H9 (cell line): Measurements from ENCODE around the gene SDK2. TPM values are rescaled to one million over a fixed set of nuclear protein-coding genes. Genes with fewer than 3 reads are reported as not detected.

ENCODE experiments used
- DNase-seq: peaks from one replicate; pipeline ENCODE4 v3.0.0-alpha.2; 2017
- H2AFZ ChIP-seq: one replicate; pipeline ENCODE4 v1.6.1; 2013; ENCODE audit warnings: mild to moderate bottlenecking, low read length, control low read depth, moderate library complexity
- H2AK5ac ChIP-seq: 2 replicates; pipeline ENCODE4 v1.6.1; 2013; ENCODE audit warnings: low read length, control low read depth, mixed read lengths; ENCODE audit not compliant: insufficient read length
- H2BK120ac ChIP-seq: one replicate; pipeline ENCODE4 v1.6.1; 2013; ENCODE audit warnings: low read depth, mild to moderate bottlenecking, low read length, control low read depth, inconsistent platforms; ENCODE audit not compliant: poor library complexity, severe bottlenecking
- H2BK12ac ChIP-seq: 2 replicates; pipeline ENCODE4 v1.6.1; 2013; ENCODE audit warnings: low read length, control low read depth, mixed read lengths, low read depth; ENCODE audit not compliant: insufficient read length
- H2BK15ac ChIP-seq: 2 replicates; pipeline ENCODE4 v1.6.1; 2013; ENCODE audit warnings: low read depth, low read length, control low read depth
- H2BK20ac ChIP-seq: one replicate; pipeline ENCODE4 v1.6.1; 2013; ENCODE audit warnings: low read depth, mild to moderate bottlenecking, low read length, control low read depth, inconsistent platforms; ENCODE audit not compliant: poor library complexity, severe bottlenecking
- H2BK5ac ChIP-seq: 2 replicates; pipeline ENCODE4 v1.6.1; 2013; ENCODE audit warnings: low read length, control low read depth, mixed read lengths; ENCODE audit not compliant: insufficient read length
- H3K14ac ChIP-seq: 2 replicates; pipeline ENCODE4 v1.6.1; 2013; ENCODE audit warnings: low read length, control low read depth; ENCODE audit not compliant: insufficient read depth
- H3K18ac ChIP-seq: 2 replicates; pipeline ENCODE4 v1.6.1; 2013; ENCODE audit warnings: low read depth, mild to moderate bottlenecking, mixed read lengths, low read length, control low read depth; ENCODE audit not compliant: insufficient read length
- H3K23ac ChIP-seq: 2 replicates; pipeline ENCODE4 v1.6.1; 2013; ENCODE audit warnings: low read length, control low read depth, mixed read lengths, low read depth; ENCODE audit not compliant: insufficient read length
- H3K23me2 ChIP-seq: 2 replicates; pipeline ENCODE4 v1.6.1; 2013; ENCODE audit warnings: low read depth, mild to moderate bottlenecking, mixed read lengths, low read length, control low read depth; ENCODE audit not compliant: insufficient read length, poor library complexity, severe bottlenecking
- H3K27ac ChIP-seq: 2 replicates; pipeline ENCODE4 v1.5.1; 2013; ENCODE audit warnings: low read length, control low read depth, mixed read lengths, low read depth; ENCODE audit not compliant: insufficient read length
- H3K27me3 ChIP-seq: 2 replicates; pipeline ENCODE4 v1.6.1; 2013; ENCODE audit warnings: low read length, control low read depth, inconsistent platforms; ENCODE audit not compliant: insufficient read depth
- H3K4ac ChIP-seq: 2 replicates; pipeline ENCODE4 v1.6.1; 2013; ENCODE audit warnings: low read depth, mild to moderate bottlenecking, control low read depth, inconsistent platforms, low read length, moderate library complexity
- H3K4me1 ChIP-seq: 2 replicates; pipeline ENCODE4 v1.6.1; 2013; ENCODE audit warnings: low read length, control low read depth, inconsistent platforms; ENCODE audit not compliant: insufficient read depth
- H3K4me2 ChIP-seq: 2 replicates; pipeline ENCODE4 v1.6.1; 2013; ENCODE audit warnings: low read length, control low read depth, mixed read lengths; ENCODE audit not compliant: insufficient read length, insufficient read depth
- H3K56ac ChIP-seq: 2 replicates; pipeline ENCODE4 v1.6.1; 2013; ENCODE audit warnings: low read depth, mild to moderate bottlenecking, mixed read lengths, low read length, control low read depth; ENCODE audit not compliant: insufficient read length
- H3K79me1 ChIP-seq: 2 replicates; pipeline ENCODE4 v1.6.1; 2013; ENCODE audit warnings: low read depth, mild to moderate bottlenecking, moderate library complexity, low read length, control low read depth, inconsistent platforms; ENCODE audit not compliant: insufficient read depth, poor library complexity, severe bottlenecking
- H3K79me2 ChIP-seq: 2 replicates; pipeline ENCODE4 v1.6.1; 2013; ENCODE audit warnings: low read length, control low read depth, inconsistent platforms; ENCODE audit not compliant: insufficient read depth
- H3K9ac ChIP-seq: 2 replicates; pipeline ENCODE4 v1.6.1; 2013; ENCODE audit warnings: low read length, control low read depth, mixed read lengths; ENCODE audit not compliant: insufficient read length; ENCODE audit errors: extremely low read depth
- H3K9me3 ChIP-seq: one replicate; pipeline ENCODE4 v1.6.1; 2013; ENCODE audit warnings: low read depth, low read length, inconsistent platforms; ENCODE audit not compliant: control insufficient read depth
- H3T11ph ChIP-seq: one replicate; pipeline ENCODE4 v1.6.1; 2013; ENCODE audit warnings: mild to moderate bottlenecking, low read length, control low read depth, inconsistent platforms
- H4K20me1 ChIP-seq: one replicate; pipeline ENCODE4 v1.6.1; 2013; ENCODE audit not compliant: control insufficient read depth, insufficient read length, insufficient read depth
- H4K5ac ChIP-seq: 2 replicates; pipeline ENCODE4 v1.6.1; 2013; ENCODE audit warnings: low read depth, mild to moderate bottlenecking, mixed read lengths, low read length, control low read depth; ENCODE audit not compliant: insufficient read length
- H4K8ac ChIP-seq: replicated peaks from 2 replicates; pipeline ENCODE4 v1.6.1; 2013; ENCODE audit warnings: low read length, control low read depth, mixed read lengths, low read depth; ENCODE audit not compliant: insufficient read length
- H4K91ac ChIP-seq: 2 replicates; pipeline ENCODE4 v1.6.1; 2013; ENCODE audit warnings: low read depth, mild to moderate bottlenecking, moderate library complexity, mixed read lengths, low read length, control low read depth; ENCODE audit not compliant: insufficient read length
- H3K27ac Mint-ChIP-seq, 3 experiments: 2 replicates in 2 of 3; 3 replicates in 1 of 3; pipeline ENCODE4 v1.8.0; 2020 to 2021; ENCODE audit warnings: mixed read lengths in 3 of 3, mild to moderate bottlenecking in 1 of 3, moderate library complexity in 1 of 3
- H3K27me3 Mint-ChIP-seq: 2 replicates; pipeline ENCODE4 v1.8.0; 2021; ENCODE audit warnings: low read depth, mild to moderate bottlenecking, moderate library complexity, mixed read lengths
- H3K36me3 Mint-ChIP-seq, 3 experiments: 2 replicates in 2 of 3; 3 replicates in 1 of 3; pipeline ENCODE4 v1.8.0; 2020 to 2021; ENCODE audit warnings: low read depth in 3 of 3, mixed read lengths in 3 of 3; ENCODE audit not compliant: insufficient read depth in 1 of 3
- H3K4me1 Mint-ChIP-seq, 2 experiments: 2 replicates each; pipeline ENCODE4 v1.8.0; 2020; ENCODE audit warnings: mixed read lengths in 2 of 2
- H3K4me3 Mint-ChIP-seq, 2 experiments: 2 replicates in 1 of 2; 3 replicates in 1 of 2; pipeline ENCODE4 v1.8.0; 2020 to 2021; ENCODE audit warnings: mild to moderate bottlenecking in 2 of 2, mixed read lengths in 2 of 2, moderate library complexity in 1 of 2
- H3K9me3 Mint-ChIP-seq, 2 experiments: 2 replicates in 1 of 2; 3 replicates in 1 of 2; pipeline ENCODE4 v1.8.0; 2020; ENCODE audit warnings: mild to moderate bottlenecking in 2 of 2, mixed read lengths in 2 of 2, moderate library complexity in 1 of 2
- WGBS: extraction: QIAGEN DNeasy Blood & Tissue Kit; methylation state at CpG from one replicate; pipeline ENCODE4 v1.1.7; 2013; ENCODE audit warnings: missing lambda C conversion rate, low lambda C conversion rate, mixed read lengths; ENCODE audit not compliant: insufficient read length; ENCODE audit errors: extremely low coverage; 5-methylcytosine and 5-hydroxymethylcytosine counted together
- total RNA-seq: library from RNA; stranded (reverse); gene quantifications from 2 replicates; pipeline ENCODE4 v1.2.1, GENCODE V29; 2021
- TF ChIP-seq, protein P1 (sequence below): fragments of 200-600 bp; sonication (generic); conservative IDR thresholded peaks from 3 replicates; pipeline ENCODE4 v1.8.0; 2021; ENCODE audit warnings: antibody characterized with exemption, mild to moderate bottlenecking

SDK2 gene
- total RNA-seq, 1 experiment from 2014 or later = 9.1 TPM

DNA sequence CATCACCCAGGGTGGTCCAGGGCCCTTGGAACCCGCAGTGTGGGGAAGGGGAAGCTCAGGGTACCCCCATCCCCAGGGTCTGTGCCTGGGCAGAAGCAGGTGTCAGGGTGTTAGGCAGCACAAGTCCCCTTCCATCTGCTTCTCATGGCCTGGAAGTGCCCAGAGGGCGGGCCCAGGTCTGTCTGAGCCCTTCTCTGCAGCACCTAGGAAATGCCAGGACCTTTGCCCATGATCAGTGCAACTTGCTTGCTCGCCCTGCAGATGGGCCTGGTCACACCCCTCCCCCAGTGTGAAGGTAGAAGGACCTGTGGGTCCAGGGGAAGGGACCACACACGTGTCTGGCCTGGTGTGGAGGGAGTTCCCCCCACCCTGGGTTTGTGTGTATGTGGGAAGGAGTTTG, 174.9 kb downstream of the SDK2 start:
- H4K20me1 ChIP-seq = no peaks in the 10 kb centered on the region
- H3K27ac Mint-ChIP-seq = no peak overlapping the region
- no peak overlapping the region for H3K4me3 Mint-ChIP-seq
- H3K23me2 ChIP-seq = no peaks in the 10 kb centered on the region
- no peak overlapping the region for H3K56ac ChIP-seq
- no peak overlapping the region for H3K18ac ChIP-seq
- no peak overlapping the region for H4K5ac ChIP-seq
- H3T11ph ChIP-seq = no peak overlapping the region
- no peaks in the 10 kb centered on the region for H3K79me1 ChIP-seq
- no peak overlapping the region for H2AK5ac ChIP-seq
- H3K4me1 ChIP-seq = no peaks in the 10 kb centered on the region
- no peak for DNase-seq
- H2BK20ac ChIP-seq = no peak overlapping the region
- H3K9me3 Mint-ChIP-seq = peaks cover 5 to 7% of the 10 kb centered on the region in 2 experiments
- no peak overlapping the region for H2BK15ac ChIP-seq
- no peaks in the 10 kb centered on the region for H3K9me3 ChIP-seq
- no peak overlapping the region for H2BK5ac ChIP-seq
- peaks cover 2 to 9% (median 4%) of the 10 kb centered on the region in 3 experiments for H3K36me3 Mint-ChIP-seq
- no peak overlapping the region for H3K27ac ChIP-seq
- no peak overlapping the region for H3K4me2 ChIP-seq
- no peak overlapping the region; the same call in 1 of the 2 replicates for H3K14ac ChIP-seq
- H2BK120ac ChIP-seq = no peak overlapping the region
- no peak overlapping the region for H4K91ac ChIP-seq
- TF ChIP-seq, protein P1, sequence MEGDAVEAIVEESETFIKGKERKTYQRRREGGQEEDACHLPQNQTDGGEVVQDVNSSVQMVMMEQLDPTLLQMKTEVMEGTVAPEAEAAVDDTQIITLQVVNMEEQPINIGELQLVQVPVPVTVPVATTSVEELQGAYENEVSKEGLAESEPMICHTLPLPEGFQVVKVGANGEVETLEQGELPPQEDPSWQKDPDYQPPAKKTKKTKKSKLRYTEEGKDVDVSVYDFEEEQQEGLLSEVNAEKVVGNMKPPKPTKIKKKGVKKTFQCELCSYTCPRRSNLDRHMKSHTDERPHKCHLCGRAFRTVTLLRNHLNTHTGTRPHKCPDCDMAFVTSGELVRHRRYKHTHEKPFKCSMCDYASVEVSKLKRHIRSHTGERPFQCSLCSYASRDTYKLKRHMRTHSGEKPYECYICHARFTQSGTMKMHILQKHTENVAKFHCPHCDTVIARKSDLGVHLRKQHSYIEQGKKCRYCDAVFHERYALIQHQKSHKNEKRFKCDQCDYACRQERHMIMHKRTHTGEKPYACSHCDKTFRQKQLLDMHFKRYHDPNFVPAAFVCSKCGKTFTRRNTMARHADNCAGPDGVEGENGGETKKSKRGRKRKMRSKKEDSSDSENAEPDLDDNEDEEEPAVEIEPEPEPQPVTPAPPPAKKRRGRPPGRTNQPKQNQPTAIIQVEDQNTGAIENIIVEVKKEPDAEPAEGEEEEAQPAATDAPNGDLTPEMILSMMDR = no peak
- H2BK12ac ChIP-seq = no peak overlapping the region
- H3K9ac ChIP-seq = no peak overlapping the region
- WGBS = no CpG with 5 or more reads among the region's 4 CpGs
- H3K4me1 Mint-ChIP-seq = peaks cover 10 to 13% of the 10 kb centered on the region in 2 experiments
- no peak overlapping the region for H3K4ac ChIP-seq
- H3K27me3 ChIP-seq = no peaks in the 10 kb centered on the region
- no peak overlapping the region for H4K8ac ChIP-seq
- no peaks in the 10 kb centered on the region for H3K79me2 ChIP-seq
- no peak overlapping the region for H3K23ac ChIP-seq
- no peak overlapping the region for H2AFZ ChIP-seq
- no peaks in the 10 kb centered on the region for H3K27me3 Mint-ChIP-seq
